Spleen (tissue), 11 donors: Measurements from ENCODE around the gene PTPRN2. TPM values are rescaled to one million over a fixed set of nuclear protein-coding genes. Genes with fewer than 3 reads are reported as not detected.

Experiments
- DNase-seq: peaks from one replicate; pipeline ENCODE4 v3.0.0-alpha.2; 2020
- H3K27ac ChIP-seq, 8 donors: fragments of 200-600 bp; sonication (generic) in 7 of 8; 1 replicate in 4 of 8; 2 replicates in 4 of 8; pipeline versions ENCODE4 v1.5.0 to v1.8.0; 2016 to 2021; ENCODE audit warnings: inconsistent platforms in 4 of 8, mild to moderate bottlenecking in 4 of 8, moderate library complexity in 1 of 8
- H3K27me3 ChIP-seq, 7 donors: fragments of 200-600 bp; sonication (generic) in 6 of 7; replicated peaks in 1 of 7; 1 replicate in 4 of 7; 2 replicates in 3 of 7; pipeline versions ENCODE4 v1.5.0 to v1.8.0; 2016 to 2021; ENCODE audit warnings: inconsistent platforms in 3 of 7, mild to moderate bottlenecking in 1 of 7
- H3K36me3 ChIP-seq, 6 donors: fragments of 200-600 bp; sonication (generic) in 5 of 6; 1 replicate in 4 of 6; 2 replicates in 2 of 6; pipeline versions ENCODE4 v1.5.0 to v1.8.0; 2016 to 2021; ENCODE audit warnings: inconsistent platforms in 2 of 6
- H3K4me1 ChIP-seq, 6 donors: fragments of 200-600 bp; sonication (generic) in 5 of 6; 1 replicate in 3 of 6; 2 replicates in 3 of 6; pipeline versions ENCODE4 v1.5.0 to v1.8.0; 2016 to 2021; ENCODE audit warnings: inconsistent platforms in 3 of 6
- H3K4me3 ChIP-seq, 8 donors: fragments of 200-600 bp; sonication (generic) in 7 of 8; 1 replicate in 4 of 8; 2 replicates in 4 of 8; pipeline versions ENCODE4 v1.5.0 to v1.8.0; 2016 to 2021; ENCODE audit warnings: inconsistent platforms in 4 of 8, mild to moderate bottlenecking in 4 of 8, moderate library complexity in 2 of 8
- H3K9me3 ChIP-seq, 8 donors: fragments of 200-600 bp; sonication (generic) in 7 of 8; 1 replicate in 4 of 8; 2 replicates in 4 of 8; pipeline versions ENCODE4 v1.5.0 to v1.8.0; 2016 to 2021; ENCODE audit warnings: inconsistent platforms in 4 of 8
- CTCF ChIP-seq, 11 experiments: fragments of 200-600 bp in 7 of 11; fragments of 450-650 bp in 4 of 11; sonication (generic) in 4 of 11; IDR thresholded peaks in 8 of 11; conservative IDR thresholded peaks in 3 of 11; 1 replicate in 7 of 11; 2 replicates in 4 of 11; pipeline versions ENCODE4 v1.4.0 to v1.8.0; 2016 to 2021; ENCODE audit warnings: antibody characterized with exemption in 11 of 11, inconsistent platforms in 4 of 11, mild to moderate bottlenecking in 1 of 11
- POLR2A ChIP-seq, 3 donors: fragments of 450-650 bp; IDR thresholded peaks; one replicate each; pipeline ENCODE4 v1.5.1; 2017; ENCODE audit warnings: antibody characterized with exemption in 3 of 3, mild to moderate bottlenecking in 1 of 3
- POLR2AphosphoS5 ChIP-seq, 3 donors: sonication (generic); formaldehyde crosslinking; IDR thresholded peaks; one replicate each; pipeline ENCODE4 v1.5.1; 2017; ENCODE audit warnings: antibody characterized with exemption in 3 of 3
- WGBS, 5 donors: extraction: QIAGEN DNeasy Blood & Tissue Kit in 3 of 5; methylation state at CpG; one replicate each; pipeline versions ENCODE4 v1.1.5 to v1.1.7; 2013 to 2018; 5-methylcytosine and 5-hydroxymethylcytosine counted together
- intact Hi-C: fragments of 100-400 bp; cut with DNase I; formaldehyde crosslinking; loops from one replicate; pipeline ENCODE4 v1.15.0; 2023; ENCODE audit warnings: low total_unique reads
- polyA plus RNA-seq, 3 donors: library from polyadenylated mRNA; stranded (reverse); fragments of 200-250 nt; gene quantifications; one replicate each; pipeline ENCODE4 v1.2.1, GENCODE V29; 2013
- total RNA-seq, 7 donors: library from RNA; depleted of rRNA in 3 of 7; stranded (reverse); fragments of >200 nt in 3 of 7; fragmentation: NEBNext Ultra II Directional in 4 of 7; extraction: Animal tissue kit (Norgen Biotek cat#: 25700) in 4 of 7; gene quantifications; one replicate each; pipeline versions ENCODE4 v1.1.0 to v1.2.1, GENCODE V29; 2016 to 2021
- donor health status: healthy with polysubstance abuse.
- donor health status: DM: no; HTN: no; CAD: no; lungs with moderate emphysema.
- donor health status: DM: no; HTN: no; CAD: no.
- donor health status: Bipolar disorder and iron deficiency.
- donor health status: healthy.
- donor health status: DM: no; HTN: no; CAD: no.
- donor health status: DM: yes; HTN: yes; CAD: no.

Gene PTPRN2
- total and polyA plus RNA-seq, 10 donors, result 7.0 to 22.8 (median 16.8) TPM

DNA sequence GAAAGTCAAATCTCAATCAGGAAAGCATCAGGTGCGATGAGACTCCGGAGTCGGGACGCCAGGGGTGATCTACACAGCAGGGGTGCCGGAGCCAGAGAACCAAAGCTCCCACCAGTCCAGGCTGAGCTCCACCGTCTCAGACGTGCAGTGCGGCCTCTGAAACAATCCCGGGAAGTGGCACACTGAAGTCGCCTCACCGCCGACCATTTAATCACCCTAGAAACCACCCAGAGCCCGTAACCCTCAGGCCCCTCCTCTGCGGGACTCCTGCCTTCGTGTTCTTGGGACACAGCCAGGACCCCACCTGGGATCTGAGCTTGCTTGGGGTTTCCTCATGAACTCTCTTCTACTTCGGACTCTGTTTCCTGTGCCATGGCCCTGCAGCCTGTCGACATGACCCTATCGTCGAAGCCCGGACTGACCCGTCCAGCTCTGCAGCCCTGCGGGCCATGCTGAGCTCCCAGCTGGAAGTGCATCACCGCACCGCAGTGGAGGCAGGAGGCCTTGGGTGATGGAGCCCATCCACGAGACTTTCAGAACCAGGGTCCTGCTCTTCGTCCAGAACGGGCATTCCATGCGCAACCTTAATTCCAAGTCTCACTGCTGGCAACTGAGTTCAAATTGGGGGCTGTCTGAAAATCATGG, 266.4 kb downstream of the PTPRN2 start:
- DNase-seq, result peak; percentile 53
- intact Hi-C loops, result no loop called here
- Histone ChIP-seq H3K36me3 (no peaks in the 10 kb centered on the region), H3K27ac (no peak overlapping the region), H3K4me3 (no peak overlapping the region), H3K9me3 (peaks cover 0 to 46% (median 0%) of the 10 kb centered on the region in 8 donors), H3K4me1 (peaks cover 0 to 10% (median 0%) of the 10 kb centered on the region in 6 donors), H3K27me3 (peaks cover 0 to 56% (median 0%) of the 10 kb centered on the region in 7 donors)
- TF ChIP-seq POLR2A (IDR thresholded peaks at IDR 0.05) (no peak), POLR2AphosphoS5 (IDR thresholded peaks at IDR 0.05) (no peak), CTCF (IDR thresholded peaks at IDR 0.05 in 8 of 11, conservative IDR thresholded peaks at IDR 0.05 in 3 of 11) (no peak)
- WGBS, 5 donors, result 83 to 91% (median 87%) methylated on average over 28 of the region's 28 CpGs

DNA sequence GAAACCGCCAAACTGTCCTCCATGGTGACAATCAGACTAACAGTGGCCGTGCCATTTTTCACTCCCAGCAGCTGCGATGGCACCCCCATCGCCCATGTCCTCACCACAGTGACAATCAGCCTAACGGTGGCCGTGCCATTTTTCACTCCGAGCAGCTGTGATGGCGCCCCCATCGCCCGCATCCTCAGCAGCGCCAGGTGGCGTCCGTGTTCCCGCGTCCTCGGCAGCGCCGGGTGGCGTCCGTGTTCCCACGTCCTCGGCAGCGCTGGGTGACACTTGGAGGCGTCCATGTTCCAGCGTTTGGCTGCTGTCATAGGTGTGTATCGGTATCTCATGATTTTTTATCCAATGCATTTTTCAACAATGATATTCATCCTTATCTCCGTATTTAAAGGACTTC, 267.3 kb downstream of the PTPRN2 start:
- Histone ChIP-seq H3K36me3 (no peaks in the 10 kb centered on the region), H3K9me3 (peaks cover 0 to 46% (median 0%) of the 10 kb centered on the region in 8 donors), H3K4me1 (peaks cover 0 to 10% (median 0%) of the 10 kb centered on the region in 6 donors), H3K27ac (no peak overlapping the region), H3K27me3 (peaks cover 0 to 54% (median 0%) of the 10 kb centered on the region in 7 donors), H3K4me3 (no peak overlapping the region)
- peak; percentile 56 for DNase-seq
- 85 to 89% (median 88%) methylated on average over 26 to 27 of the region's 27 CpGs for WGBS, 5 donors
- TF ChIP-seq CTCF (IDR thresholded peaks at IDR 0.05 in 8 of 11, conservative IDR thresholded peaks at IDR 0.05 in 3 of 11) (no peak), POLR2AphosphoS5 (IDR thresholded peaks at IDR 0.05) (no peak), POLR2A (IDR thresholded peaks at IDR 0.05) (no peak)
- intact Hi-C loops, result no loop called here

GRCh38 chr7:158318511-158318913, 269.1 kb downstream of the PTPRN2 start:
- peak overlapping the region in 1 of 8 donors; percentile 30 for H3K27ac ChIP-seq
- DNase-seq, result no peak
- intact Hi-C loops, result no loop called here
- H3K4me1 ChIP-seq, result peaks cover 0 to 10% (median 0%) of the 10 kb centered on the region in 6 donors
- 87 to 90% (median 88%) methylated on average over 13 to 22 of the region's 22 CpGs for WGBS, 5 donors
- peaks cover 0 to 47% (median 0%) of the 10 kb centered on the region in 7 donors for H3K27me3 ChIP-seq
- no peak overlapping the region for H3K4me3 ChIP-seq
- TF ChIP-seq CTCF (IDR thresholded peaks at IDR 0.05 in 8 of 11, conservative IDR thresholded peaks at IDR 0.05 in 3 of 11) (no peak), POLR2A (IDR thresholded peaks at IDR 0.05) (no peak), POLR2AphosphoS5 (IDR thresholded peaks at IDR 0.05) (no peak)
- H3K9me3 ChIP-seq, result peaks cover 0 to 59% (median 0%) of the 10 kb centered on the region in 8 donors
- no peaks in the 10 kb centered on the region for H3K36me3 ChIP-seq
